H1 (cell line): ENCODE measurements around the gene PIAS1. TPM values are rescaled to one million over a fixed set of nuclear protein-coding genes. Genes with fewer than 3 reads are reported as not detected.

Experiments used
- CTCF ChIA-PET: fragments of 300-600 bp; sonication (Branson Sonifier 250); formaldehyde crosslinking; loops from one replicate; lab custom pipeline; 2021; ENCODE audit not compliant: partially characterized antibody; lab: Charles Lee
- POLR2A ChIA-PET: fragments of 300-600 bp; sonication (Branson Sonifier 250); formaldehyde crosslinking; loops from one replicate; lab custom pipeline; 2021; ENCODE audit warnings: inconsistent platforms; ENCODE audit not compliant: partially characterized antibody; lab: Charles Lee
- DNase-seq, 2 experiments: peaks; one replicate each; pipeline versions ENCODE4 v3.0.0 to v3.0.0-alpha.2; 2010 to 2022; ENCODE audit warnings: low spot score in 2 of 2, low read depth in 1 of 2, mixed read lengths in 1 of 2
- FAIRE-seq: peaks from 2 replicates; lab custom pipeline; 2011; peaks lifted over from hg19 to GRCh38; lab: Jason Lieb, UNC
- H2AFZ ChIP-seq: 2 replicates; pipeline ENCODE4 v1.8.1; 2012; ENCODE audit warnings: low read length, inconsistent platforms
- H2AK5ac ChIP-seq: 2 replicates; pipeline ENCODE4 v1.6.1; 2013; ENCODE audit warnings: low read depth, low read length
- H2BK120ac ChIP-seq: replicated peaks from 2 replicates; pipeline ENCODE3; 2013; ENCODE audit warnings: low read depth, low read length, inconsistent platforms
- H2BK12ac ChIP-seq: 2 replicates; pipeline ENCODE4 v1.6.1; 2013; ENCODE audit warnings: low read depth, low read length
- H2BK15ac ChIP-seq: 2 replicates; pipeline ENCODE4 v1.6.1; 2013; ENCODE audit warnings: low read length
- H2BK20ac ChIP-seq: 2 replicates; pipeline ENCODE4 v1.6.1; 2013; ENCODE audit warnings: low read length
- H2BK5ac ChIP-seq: 2 replicates; pipeline ENCODE4 v1.6.1; 2013; ENCODE audit warnings: low read depth, low read length
- H3K14ac ChIP-seq: 2 replicates; pipeline ENCODE4 v1.6.1; 2013; ENCODE audit warnings: inconsistent platforms; ENCODE audit not compliant: insufficient read length
- H3K18ac ChIP-seq: 2 replicates; pipeline ENCODE4 v1.6.1; 2013; ENCODE audit warnings: low read length; ENCODE audit errors: extremely low read depth
- H3K23ac ChIP-seq: 2 replicates; pipeline ENCODE4 v1.6.1; 2013; ENCODE audit warnings: inconsistent platforms; ENCODE audit not compliant: insufficient read length
- H3K23me2 ChIP-seq: 2 replicates; pipeline ENCODE4 v1.6.1; 2013; ENCODE audit warnings: low read depth, low read length
- H3K27ac ChIP-seq: 2 replicates; pipeline ENCODE4 v1.6.1; 2011; ENCODE audit warnings: low read depth, low read length, inconsistent platforms
- H3K27me3 ChIP-seq, 4 experiments: replicated peaks in 1 of 4; 1 replicate in 1 of 4; 2 replicates in 3 of 4; pipeline versions ENCODE4 v1.6.1 to v1.8.1; 2011 to 2013; ENCODE audit warnings: low read length in 3 of 4, mild to moderate bottlenecking in 3 of 4, inconsistent platforms in 2 of 4, mixed read lengths in 2 of 4, moderate library complexity in 1 of 4; ENCODE audit not compliant: control insufficient read depth in 3 of 4, insufficient read depth in 3 of 4; ENCODE audit errors: extremely low read depth in 1 of 4
- H3K36me3 ChIP-seq, 4 experiments: 2 replicates each; pipeline versions ENCODE4 v1.6.1 to v1.8.1; 2011 to 2013; ENCODE audit warnings: mild to moderate bottlenecking in 4 of 4, low read length in 3 of 4, moderate library complexity in 2 of 4, control low read depth in 1 of 4, inconsistent platforms in 1 of 4; ENCODE audit not compliant: insufficient read depth in 4 of 4, control insufficient read depth in 2 of 4
- H3K4ac ChIP-seq: replicated peaks from 2 replicates; pipeline ENCODE3; 2013; ENCODE audit warnings: low read length, low read depth, mixed read lengths, inconsistent platforms; ENCODE audit not compliant: insufficient read length
- H3K4me1 ChIP-seq, 4 experiments: replicated peaks in 1 of 4; 1 replicate in 1 of 4; 2 replicates in 3 of 4; pipeline versions ENCODE4 v1.6.1 to v1.8.1; 2011 to 2013; ENCODE audit warnings: low read length in 3 of 4, inconsistent platforms in 2 of 4, mixed read lengths in 1 of 4; ENCODE audit not compliant: insufficient read depth in 4 of 4, control insufficient read depth in 3 of 4
- H3K4me2 ChIP-seq, 2 experiments: 2 replicates each; pipeline versions ENCODE4 v1.6.1 to v1.8.1; 2011 to 2013; ENCODE audit warnings: low read depth in 2 of 2, low read length in 2 of 2, control low read depth in 1 of 2, inconsistent platforms in 1 of 2, mild to moderate bottlenecking in 1 of 2; ENCODE audit not compliant: insufficient read depth in 1 of 2
- H3K4me3 ChIP-seq, 4 experiments: fragments of 200-600, 300-600 bp in 1 of 4; sonication (generic), shearing (Covaris generic), sonication (Bioruptor Twin) in 1 of 4; 2 replicates each; pipeline versions ENCODE4 v1.5.1 to v1.8.1; 2011 to 2016; ENCODE audit warnings: low read length in 4 of 4, low read depth in 3 of 4, control low read depth in 2 of 4, inconsistent platforms in 2 of 4, mild to moderate bottlenecking in 2 of 4, mixed read lengths in 1 of 4, moderate library complexity in 1 of 4; ENCODE audit not compliant: insufficient read depth in 2 of 4; ENCODE audit errors: extremely low read depth in 1 of 4
- H3K56ac ChIP-seq: replicated peaks from 2 replicates; pipeline ENCODE3; 2013; ENCODE audit warnings: low read depth, mild to moderate bottlenecking, mixed read lengths, low read length, inconsistent platforms; ENCODE audit not compliant: insufficient read length
- H3K79me1 ChIP-seq: 2 replicates; pipeline ENCODE4 v1.6.1; 2013; ENCODE audit warnings: low read depth, low read length, control low read depth
- H3K79me2 ChIP-seq, 2 experiments: 2 replicates each; pipeline versions ENCODE4 v1.6.1 to v1.8.1; 2012 to 2013; ENCODE audit warnings: low read length in 2 of 2, mild to moderate bottlenecking in 2 of 2, inconsistent platforms in 1 of 2; ENCODE audit not compliant: insufficient read depth in 2 of 2, control insufficient read depth in 1 of 2
- H3K9ac ChIP-seq, 4 experiments: replicated peaks in 1 of 4; 1 replicate in 1 of 4; 2 replicates in 3 of 4; pipeline versions ENCODE4 v1.6.1 to v1.8.1; 2011 to 2013; ENCODE audit warnings: low read depth in 3 of 4, low read length in 3 of 4, control low read depth in 2 of 4, mild to moderate bottlenecking in 2 of 4, moderate library complexity in 2 of 4, inconsistent platforms in 1 of 4; ENCODE audit errors: extremely low read depth in 1 of 4
- H3K9me3 ChIP-seq, 2 experiments: 2 replicates each; pipeline versions ENCODE4 v1.6.1 to v1.8.1; 2012 to 2013; ENCODE audit warnings: mild to moderate bottlenecking in 2 of 2, moderate library complexity in 2 of 2, control low read depth in 1 of 2, inconsistent platforms in 1 of 2, low read depth in 1 of 2, low read length in 1 of 2, mixed read lengths in 1 of 2; ENCODE audit not compliant: insufficient read depth in 2 of 2
- H4K20me1 ChIP-seq, 2 experiments: replicated peaks in 1 of 2; 2 replicates each; pipeline versions ENCODE3 to v1.8.1; 2011 to 2013; ENCODE audit warnings: inconsistent platforms in 2 of 2, low read length in 2 of 2, mild to moderate bottlenecking in 1 of 2; ENCODE audit not compliant: insufficient read depth in 2 of 2, control insufficient read depth in 1 of 2
- H4K5ac ChIP-seq: 2 replicates; pipeline ENCODE4 v1.6.1; 2013; ENCODE audit warnings: low read length, low read depth, mixed read lengths, inconsistent platforms; ENCODE audit not compliant: insufficient read length
- H4K8ac ChIP-seq: 2 replicates; pipeline ENCODE4 v1.8.0; 2013; ENCODE audit warnings: mild to moderate bottlenecking, moderate library complexity, low read length, inconsistent platforms; ENCODE audit not compliant: insufficient read depth; ENCODE audit errors: extremely low read depth
- H4K91ac ChIP-seq: replicated peaks from 2 replicates; pipeline ENCODE3; 2013; ENCODE audit warnings: low read length, mixed read lengths, inconsistent platforms; ENCODE audit not compliant: insufficient read length
- CEBPB ChIP-seq: IDR thresholded peaks from 2 replicates; pipeline ENCODE4 v1.6.1; 2012; ENCODE audit warnings: low read depth, low read length
- EP300 ChIP-seq, 2 experiments: IDR thresholded peaks; 1 replicate in 1 of 2; 2 replicates in 1 of 2; pipeline ENCODE4 v1.6.1; 2011 to 2012; ENCODE audit warnings: low read depth in 2 of 2, low read length in 2 of 2, mild to moderate bottlenecking in 2 of 2, borderline replicate concordance in 1 of 2, inconsistent platforms in 1 of 2, moderate library complexity in 1 of 2
- GABPA ChIP-seq: IDR thresholded peaks from 2 replicates; pipeline ENCODE4 v1.6.1; 2011; ENCODE audit warnings: mild to moderate bottlenecking, low read length, moderate library complexity, borderline replicate concordance; ENCODE audit not compliant: insufficient read depth
- KDM1A ChIP-seq: fragments of 200-600, 300-600 bp; sonication (generic); IDR thresholded peaks from 2 replicates; pipeline ENCODE4 v1.7.1; 2016; ENCODE audit warnings: mild to moderate bottlenecking, low read length, borderline replicate concordance
- RFX5 ChIP-seq: IDR thresholded peaks from 2 replicates; pipeline ENCODE4 v1.6.1; 2011; ENCODE audit warnings: low read depth, low read length, improper control_type of control experiment, borderline replicate concordance
- RXRA ChIP-seq: IDR thresholded peaks from 2 replicates; pipeline ENCODE4 v1.6.1; 2011; ENCODE audit warnings: low read depth, mild to moderate bottlenecking, low read length, moderate library complexity; ENCODE audit not compliant: insufficient read depth
- SUZ12 ChIP-seq: fragments of 200-600 bp; sonication (generic); IDR thresholded peaks from 2 replicates; pipeline ENCODE4 v1.6.1; 2012; ENCODE audit warnings: mild to moderate bottlenecking, inconsistent platforms, low read length, moderate library complexity, mixed read lengths
- TCF12 ChIP-seq: IDR thresholded peaks from 2 replicates; pipeline ENCODE4 v1.6.1; 2011; ENCODE audit warnings: low read depth, mild to moderate bottlenecking, low read length
- polyA plus RNA-seq, 7 experiments: library from polyadenylated mRNA; depleted of rRNA in 3 of 7; stranded (reverse) in 5 of 7; unstranded in 2 of 7; fragments of >200 nt in 5 of 7; fragments of 200-250 nt in 2 of 7; gene quantifications; 1 replicate in 5 of 7; 2 replicates in 1 of 7; 4 replicates in 1 of 7; pipeline versions ENCODE4 v1.2.1 to v1.2.3, GENCODE V29; 2011 to 2013; ENCODE audit warnings: missing spikeins in 2 of 7, mixed read lengths in 2 of 7
- total RNA-seq: library from RNA; stranded (reverse); fragmentation: NEBNext Ultra II Directional; extraction: Animal tissue kit (Norgen Biotek cat#: 25700); gene quantifications from 2 replicates; pipeline ENCODE4 v1.2.1, GENCODE V29; 2021
- TF ChIP-seq, protein P1 (sequence below), 3 experiments: IDR thresholded peaks; 1 replicate in 2 of 3; 2 replicates in 1 of 3; pipeline versions ENCODE4 v1.5.1 to v1.6.1; 2011; ENCODE audit warnings: low read length in 3 of 3, mild to moderate bottlenecking in 3 of 3, inconsistent platforms in 2 of 3, low read depth in 1 of 3, moderate library complexity in 1 of 3; ENCODE audit not compliant: insufficient read depth in 1 of 3; ENCODE audit errors: control extremely low read depth in 1 of 3

PIAS1 gene
- total and polyA plus RNA-seq, 2 of the 8 experiments (the other 6 are each of a cell fraction or from before 2014, with no cell fraction given), result 30.8 to 34.5 TPM

DNA sequence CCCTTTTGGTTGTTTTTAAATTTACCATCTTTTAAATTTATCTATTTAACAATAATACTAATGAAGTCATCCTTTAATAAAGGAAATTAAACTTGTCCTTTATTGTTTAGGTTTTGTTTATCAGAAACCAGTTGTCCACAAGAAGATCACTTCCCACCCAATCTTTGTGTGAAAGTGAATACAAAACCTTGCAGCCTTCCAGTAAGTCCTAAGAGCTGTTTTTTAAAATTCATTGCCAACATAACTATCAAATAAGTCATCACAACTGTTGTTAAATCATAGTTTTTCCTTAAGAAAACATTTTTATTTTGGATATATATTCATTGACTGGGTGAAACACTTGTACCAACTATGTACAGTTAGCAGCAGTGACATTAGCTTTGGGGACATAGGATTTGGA lies 91.6 kb downstream of the PIAS1 start:
- peaks cover 0 to 11% (median 2%) of the 10 kb centered on the region in 4 experiments; a peak in 3 of 8 replicates for H3K36me3 ChIP-seq
- no peak overlapping the region for H2BK120ac ChIP-seq
- H3K27me3 ChIP-seq, result no peaks in the 10 kb centered on the region
- no peak overlapping the region for H2BK12ac ChIP-seq
- ChIA-PET POLR2A (no interaction called here), CTCF (interaction anchor here (1.0 kb wide), 1 partner anchor 19 kb away, joined by 3 read pairs; no protein-coding TSS in a partner anchor)
- no peak overlapping the region for H3K4me2 ChIP-seq
- DNase-seq (no peak), FAIRE-seq (no peak)
- H3K4me1 ChIP-seq, result no peaks in the 10 kb centered on the region
- no peak overlapping the region for H4K91ac ChIP-seq
- H2AFZ ChIP-seq, result no peak overlapping the region
- H3K23ac ChIP-seq, result no peak overlapping the region
- no peak overlapping the region for H3K4me3 ChIP-seq
- H3K27ac ChIP-seq, result no peak overlapping the region
- no peaks in the 10 kb centered on the region for H3K79me2 ChIP-seq
- H2BK20ac ChIP-seq, result no peak overlapping the region
- no peaks in the 10 kb centered on the region for H4K20me1 ChIP-seq
- no peak overlapping the region for H3K14ac ChIP-seq
- H3K56ac ChIP-seq, result no peak overlapping the region
- H3K23me2 ChIP-seq, result peaks cover 1% of the 10 kb centered on the region; the same call in 1 of the 2 replicates
- H3K4ac ChIP-seq, result no peak overlapping the region
- no peak overlapping the region for H2BK5ac ChIP-seq
- no peak overlapping the region for H2AK5ac ChIP-seq
- no peaks in the 10 kb centered on the region for H3K9me3 ChIP-seq
- no peaks in the 10 kb centered on the region for H3K79me1 ChIP-seq
- H4K5ac ChIP-seq, result no peak overlapping the region
- H3K9ac ChIP-seq, result no peak overlapping the region
- H3K18ac ChIP-seq, result no peak overlapping the region
- no peak overlapping the region for H2BK15ac ChIP-seq
- no peak overlapping the region for H4K8ac ChIP-seq
- TF ChIP-seq CEBPB (no peak), KDM1A (no peak), SUZ12 (no peak), RXRA (no peak), GABPA (no peak), TCF12 (no peak), EP300 (IDR thresholded peaks at IDR 0.05; ENCODE audit: borderline replicate concordance in 1 of 2, low read depth in 2 of 2, low read length in 2 of 2) (no peak), RFX5 (no peak)
- TF ChIP-seq, protein P1, sequence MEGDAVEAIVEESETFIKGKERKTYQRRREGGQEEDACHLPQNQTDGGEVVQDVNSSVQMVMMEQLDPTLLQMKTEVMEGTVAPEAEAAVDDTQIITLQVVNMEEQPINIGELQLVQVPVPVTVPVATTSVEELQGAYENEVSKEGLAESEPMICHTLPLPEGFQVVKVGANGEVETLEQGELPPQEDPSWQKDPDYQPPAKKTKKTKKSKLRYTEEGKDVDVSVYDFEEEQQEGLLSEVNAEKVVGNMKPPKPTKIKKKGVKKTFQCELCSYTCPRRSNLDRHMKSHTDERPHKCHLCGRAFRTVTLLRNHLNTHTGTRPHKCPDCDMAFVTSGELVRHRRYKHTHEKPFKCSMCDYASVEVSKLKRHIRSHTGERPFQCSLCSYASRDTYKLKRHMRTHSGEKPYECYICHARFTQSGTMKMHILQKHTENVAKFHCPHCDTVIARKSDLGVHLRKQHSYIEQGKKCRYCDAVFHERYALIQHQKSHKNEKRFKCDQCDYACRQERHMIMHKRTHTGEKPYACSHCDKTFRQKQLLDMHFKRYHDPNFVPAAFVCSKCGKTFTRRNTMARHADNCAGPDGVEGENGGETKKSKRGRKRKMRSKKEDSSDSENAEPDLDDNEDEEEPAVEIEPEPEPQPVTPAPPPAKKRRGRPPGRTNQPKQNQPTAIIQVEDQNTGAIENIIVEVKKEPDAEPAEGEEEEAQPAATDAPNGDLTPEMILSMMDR (IDR thresholded peaks at IDR 0.05; ENCODE audit: control extremely low read depth in 1 of 3, insufficient read depth in 1 of 3, low read depth in 1 of 3, low read length in 3 of 3), result no peak
